WI38 (cell line): ENCODE measurements around the gene UBE2F.
"Not testable (repeated sequence)": the region's sequence is repeated elsewhere in the genome, so short reads cannot be mapped to it uniquely, and the experiment has no call there.

Source experiments
- H3K4me3 ChIP-seq: 2 replicates; pipeline ENCODE4 v1.5.1; 2011; ENCODE audit warnings: low read depth, mild to moderate bottlenecking, control low read depth, low read length
- TF ChIP-seq, protein P1 (sequence below): IDR thresholded peaks from 2 replicates; pipeline ENCODE4 v1.5.1; 2012; ENCODE audit warnings: low read depth, mild to moderate bottlenecking, control low read depth, low read length

UBE2F gene

DNA sequence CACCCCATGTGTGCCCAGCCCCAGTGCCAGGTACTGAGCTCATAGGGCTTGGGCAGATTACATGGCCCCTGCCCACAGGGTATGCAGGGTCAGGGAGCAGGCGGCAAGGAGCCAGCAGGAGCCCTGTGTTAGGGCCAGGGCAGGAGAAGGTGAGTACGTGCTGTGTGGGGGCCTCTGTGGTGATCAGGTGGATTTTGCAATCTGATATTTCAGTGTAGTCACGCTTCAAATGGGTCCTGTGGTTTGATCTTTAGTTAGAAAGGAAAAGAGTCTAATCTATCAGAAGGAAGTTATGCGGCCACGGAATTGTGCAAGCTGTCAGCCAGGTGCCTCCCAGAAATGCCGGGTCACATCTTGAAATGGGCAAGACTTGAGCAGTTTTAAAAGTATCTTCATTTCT, 13.9 kb downstream of the UBE2F start:
- TF ChIP-seq, protein P1, sequence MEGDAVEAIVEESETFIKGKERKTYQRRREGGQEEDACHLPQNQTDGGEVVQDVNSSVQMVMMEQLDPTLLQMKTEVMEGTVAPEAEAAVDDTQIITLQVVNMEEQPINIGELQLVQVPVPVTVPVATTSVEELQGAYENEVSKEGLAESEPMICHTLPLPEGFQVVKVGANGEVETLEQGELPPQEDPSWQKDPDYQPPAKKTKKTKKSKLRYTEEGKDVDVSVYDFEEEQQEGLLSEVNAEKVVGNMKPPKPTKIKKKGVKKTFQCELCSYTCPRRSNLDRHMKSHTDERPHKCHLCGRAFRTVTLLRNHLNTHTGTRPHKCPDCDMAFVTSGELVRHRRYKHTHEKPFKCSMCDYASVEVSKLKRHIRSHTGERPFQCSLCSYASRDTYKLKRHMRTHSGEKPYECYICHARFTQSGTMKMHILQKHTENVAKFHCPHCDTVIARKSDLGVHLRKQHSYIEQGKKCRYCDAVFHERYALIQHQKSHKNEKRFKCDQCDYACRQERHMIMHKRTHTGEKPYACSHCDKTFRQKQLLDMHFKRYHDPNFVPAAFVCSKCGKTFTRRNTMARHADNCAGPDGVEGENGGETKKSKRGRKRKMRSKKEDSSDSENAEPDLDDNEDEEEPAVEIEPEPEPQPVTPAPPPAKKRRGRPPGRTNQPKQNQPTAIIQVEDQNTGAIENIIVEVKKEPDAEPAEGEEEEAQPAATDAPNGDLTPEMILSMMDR, result no peak
- no peak overlapping the region for H3K4me3 ChIP-seq

DNA sequence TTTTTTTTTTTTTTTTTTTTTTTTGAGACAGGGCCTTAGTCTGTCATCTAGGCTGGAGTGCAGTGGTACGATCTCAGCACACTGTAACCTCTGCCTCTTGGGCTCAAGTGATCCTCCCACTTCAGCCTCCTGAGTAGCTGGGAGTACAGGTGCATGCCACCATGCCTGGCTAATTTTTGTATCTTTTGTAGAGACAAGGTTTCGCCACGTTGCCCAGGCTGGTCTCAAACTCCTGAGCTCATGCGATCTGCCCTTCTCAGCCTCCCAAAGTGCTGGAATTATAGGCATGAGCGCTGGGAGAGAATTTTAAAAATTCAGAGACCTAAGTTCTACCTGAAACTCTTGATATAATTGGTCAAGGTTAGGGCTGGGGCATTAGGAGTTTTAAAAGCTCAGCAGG, 14.8 kb downstream of the UBE2F start:
- not testable (repeated sequence) for H3K4me3 ChIP-seq

DNA sequence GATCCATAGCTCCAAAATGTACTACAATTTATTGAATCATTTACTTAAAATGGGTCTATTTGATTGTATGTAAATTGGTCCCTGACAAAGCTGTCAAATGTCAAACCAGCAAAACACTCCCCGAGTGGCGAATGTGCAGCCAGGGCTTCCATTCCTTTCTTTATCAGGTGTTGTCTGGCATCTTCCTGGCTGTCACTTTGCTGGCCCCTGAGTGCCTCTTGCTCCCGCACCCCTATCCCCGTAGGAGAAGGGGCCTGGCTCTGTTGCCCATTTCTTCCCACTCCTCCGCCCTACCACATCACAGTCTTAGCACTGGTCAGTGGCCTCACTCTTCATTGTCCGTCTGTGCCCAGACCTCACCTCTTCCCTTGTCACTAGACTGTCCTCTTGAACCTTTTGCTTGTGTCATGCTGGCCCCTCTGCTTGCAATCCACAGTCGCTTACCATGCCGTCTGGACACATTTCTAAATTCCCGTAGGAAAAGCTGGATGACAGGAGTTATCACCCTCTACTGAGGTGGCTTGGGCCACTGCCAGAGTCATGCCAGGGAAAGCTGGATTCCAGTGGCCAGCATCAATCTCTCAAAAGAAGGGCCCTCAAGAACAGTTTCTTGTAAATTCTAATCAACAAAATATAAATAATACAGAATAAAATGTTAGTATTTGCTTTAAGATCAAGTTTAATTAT, 15.4 kb downstream of the UBE2F start:
- TF ChIP-seq, protein P1, result no peak
- H3K4me3 ChIP-seq, result no peak overlapping the region

DNA sequence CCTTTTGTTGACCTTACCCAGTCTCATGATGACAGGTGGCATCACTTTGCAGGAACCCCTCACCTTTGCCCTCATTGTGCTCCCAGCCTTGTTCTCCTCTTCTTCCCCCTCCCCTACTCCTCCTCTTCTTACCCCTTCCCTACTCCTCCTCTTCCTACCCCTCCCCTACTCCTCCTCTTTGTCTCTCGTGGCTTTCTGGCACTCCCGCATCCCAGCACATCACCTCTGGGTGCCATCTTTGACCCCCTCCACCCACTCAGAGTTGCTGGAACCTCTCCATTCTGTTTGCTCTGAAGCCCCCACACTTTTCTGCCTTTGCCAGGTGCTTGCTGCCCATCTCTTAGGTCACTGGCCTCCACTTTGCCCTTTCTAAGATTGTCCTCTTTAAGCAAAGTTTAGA, 17.1 kb downstream of the UBE2F start:
- TF ChIP-seq, protein P1, result no peak
- H3K4me3 ChIP-seq, result no peak overlapping the region

DNA sequence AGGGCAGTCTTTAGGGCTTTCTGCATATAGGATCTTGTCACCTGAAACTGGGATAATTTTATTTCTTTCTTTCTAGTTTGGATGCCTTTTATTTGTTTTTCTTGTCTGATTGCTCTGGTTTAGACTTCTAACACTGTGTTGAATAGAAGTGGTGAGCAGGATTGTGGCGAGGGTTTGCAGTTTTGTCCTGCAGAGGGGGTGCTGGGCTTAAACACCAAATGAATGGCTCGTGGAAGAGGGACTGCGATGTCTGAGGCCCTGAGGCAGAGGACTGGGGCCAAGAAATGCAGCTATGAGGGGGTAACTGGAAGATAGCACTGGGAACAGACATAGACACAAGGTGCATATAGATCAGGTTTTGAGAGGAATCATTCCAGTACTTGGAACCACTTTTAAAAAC, 20.5 kb downstream of the UBE2F start:
- H3K4me3 ChIP-seq, result no peak overlapping the region
- TF ChIP-seq, protein P1, result no peak

DNA sequence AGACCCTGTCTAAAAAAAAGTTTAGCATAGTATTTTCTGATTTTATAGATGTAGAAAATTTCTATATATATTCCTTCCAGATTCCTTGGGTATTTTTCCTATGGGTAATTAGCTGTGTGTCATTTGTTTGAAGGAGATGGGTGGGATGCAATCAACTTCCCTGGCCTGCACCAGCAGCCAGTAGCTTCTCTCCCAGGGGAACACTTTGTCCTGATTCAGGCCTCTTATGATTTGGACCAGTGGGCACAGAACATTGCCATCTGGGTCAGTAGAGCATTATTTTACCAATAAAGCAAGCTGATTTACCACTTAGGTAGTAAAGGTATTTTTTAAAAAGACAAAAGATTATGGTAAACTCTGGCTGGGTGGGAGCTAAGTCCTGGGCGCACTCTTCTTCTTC, 26.9 kb downstream of the UBE2F start:
- TF ChIP-seq, protein P1, result no peak
- H3K4me3 ChIP-seq, result no peak overlapping the region

DNA sequence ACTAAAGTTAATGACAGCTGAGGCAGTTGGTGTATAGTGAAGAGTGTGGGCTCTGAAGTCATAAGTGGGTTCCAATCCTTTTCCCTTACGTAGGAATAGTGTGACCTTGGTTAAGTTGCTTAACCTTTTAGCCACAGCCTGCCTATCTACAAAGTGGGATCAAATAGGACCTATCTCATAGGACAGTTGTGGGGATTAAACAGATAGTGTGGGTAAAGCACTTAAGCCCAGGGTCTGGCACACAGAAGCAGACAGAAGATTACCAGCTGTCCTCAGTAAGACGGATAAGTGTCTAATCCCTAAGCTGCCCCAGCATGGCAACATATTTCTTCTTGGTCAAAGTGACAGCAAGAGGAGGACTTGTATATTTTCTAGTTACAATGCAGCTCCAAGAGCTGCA, 28.2 kb downstream of the UBE2F start:
- no peak overlapping the region for H3K4me3 ChIP-seq
- TF ChIP-seq, protein P1, result no peak

DNA sequence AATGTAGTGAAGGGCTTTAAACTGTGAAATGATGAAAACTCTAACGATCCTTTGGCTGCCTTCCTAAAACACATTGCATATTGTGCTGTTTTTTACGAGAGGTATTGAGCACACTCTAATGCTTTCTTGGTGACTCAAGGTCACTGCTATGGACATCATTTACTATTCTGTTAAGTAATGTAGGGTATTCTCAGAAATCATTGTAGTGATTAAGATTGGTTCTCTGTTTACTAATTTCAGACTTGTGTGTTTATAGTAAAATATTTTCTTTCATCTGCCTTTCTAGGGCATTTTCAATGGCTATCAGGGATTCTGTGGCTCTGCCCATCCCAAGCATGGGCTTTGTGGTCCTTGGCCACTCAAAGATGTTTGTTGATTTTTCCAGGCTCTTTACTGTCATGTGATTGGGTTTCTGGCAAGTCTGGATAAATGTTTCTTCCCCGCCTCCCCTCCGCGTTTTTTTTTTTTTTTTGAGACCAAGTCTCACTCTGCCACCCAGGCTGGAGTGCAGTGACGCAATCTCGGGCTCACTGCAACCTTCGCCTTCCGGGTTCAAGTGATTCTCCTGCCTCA, 29.3 kb downstream of the UBE2F start:
- H3K4me3 ChIP-seq, result no peak overlapping the region
- TF ChIP-seq, protein P1, result no peak
